Skeletal muscle tissue (tissue), 4 donors: Measurements from ENCODE around the gene RCC2. TPM values are rescaled to one million over a fixed set of nuclear protein-coding genes. Genes with fewer than 3 reads are reported as not detected.

ENCODE experiments used
- H3K27ac ChIP-seq: one replicate; pipeline ENCODE4 v1.7.0; 2013; ENCODE audit warnings: mild to moderate bottlenecking, low read depth, low read length, inconsistent platforms
- H3K27me3 ChIP-seq, 3 donors: one replicate each; pipeline ENCODE4 v1.7.0; 2013; ENCODE audit warnings: low read length in 3 of 3; ENCODE audit not compliant: control insufficient read depth in 3 of 3, insufficient read depth in 3 of 3
- H3K36me3 ChIP-seq, 3 donors: one replicate each; pipeline ENCODE4 v1.7.0; 2013; ENCODE audit warnings: low read length in 3 of 3; ENCODE audit not compliant: control insufficient read depth in 3 of 3, insufficient read depth in 3 of 3
- H3K4me1 ChIP-seq, 3 donors: one replicate each; pipeline ENCODE4 v1.7.0; 2013; ENCODE audit warnings: low read length in 3 of 3, mild to moderate bottlenecking in 3 of 3; ENCODE audit not compliant: control insufficient read depth in 3 of 3, insufficient read depth in 3 of 3
- H3K4me3 ChIP-seq, 3 donors: one replicate each; pipeline ENCODE4 v1.7.0; 2013; ENCODE audit warnings: low read length in 3 of 3
- H3K9ac ChIP-seq, 3 donors: one replicate each; pipeline ENCODE4 v1.7.0; 2013; ENCODE audit warnings: low read length in 3 of 3, mild to moderate bottlenecking in 3 of 3, moderate library complexity in 2 of 3, low read depth in 1 of 3
- H3K9me3 ChIP-seq, 3 donors: one replicate each; pipeline ENCODE4 v1.7.0; 2013; ENCODE audit warnings: low read length in 3 of 3; ENCODE audit not compliant: control insufficient read depth in 3 of 3
- total RNA-seq: library from RNA; depleted of rRNA; stranded (reverse); fragments of >200 nt; gene quantifications from one replicate; pipeline ENCODE4 v1.2.3, GENCODE V29; 2014
- donor health status: Osteomylitis.

RCC2 gene
- total RNA-seq, 1 donor from 2014 or later: 20.4 TPM

- no peak overlapping the region for H3K9ac ChIP-seq
- no peak overlapping the region for H3K27ac ChIP-seq
- H3K36me3 ChIP-seq: no peaks in the 10 kb centered on the region
- peaks cover 0 to 15% (median 12%) of the 10 kb centered on the region in 3 donors for H3K27me3 ChIP-seq
- H3K4me1 ChIP-seq: no peaks in the 10 kb centered on the region
- H3K4me3 ChIP-seq: no peak overlapping the region
- no peaks in the 10 kb centered on the region for H3K9me3 ChIP-seq
Observed at GRCh38 chr1:17392199-17392740, 47.2 kb downstream of the RCC2 start.

- H3K27me3 ChIP-seq: peaks cover 12 to 36% (median 33%) of the 10 kb centered on the region in 3 donors
- H3K4me1 ChIP-seq: no peaks in the 10 kb centered on the region
- H3K9me3 ChIP-seq: no peaks in the 10 kb centered on the region
- H3K9ac ChIP-seq: no peak overlapping the region
- no peak overlapping the region for H3K4me3 ChIP-seq
- H3K27ac ChIP-seq: no peak overlapping the region
- H3K36me3 ChIP-seq: no peaks in the 10 kb centered on the region
Observed at GRCh38 chr1:17381161-17381560, 58.3 kb downstream of the RCC2 start.

DNA sequence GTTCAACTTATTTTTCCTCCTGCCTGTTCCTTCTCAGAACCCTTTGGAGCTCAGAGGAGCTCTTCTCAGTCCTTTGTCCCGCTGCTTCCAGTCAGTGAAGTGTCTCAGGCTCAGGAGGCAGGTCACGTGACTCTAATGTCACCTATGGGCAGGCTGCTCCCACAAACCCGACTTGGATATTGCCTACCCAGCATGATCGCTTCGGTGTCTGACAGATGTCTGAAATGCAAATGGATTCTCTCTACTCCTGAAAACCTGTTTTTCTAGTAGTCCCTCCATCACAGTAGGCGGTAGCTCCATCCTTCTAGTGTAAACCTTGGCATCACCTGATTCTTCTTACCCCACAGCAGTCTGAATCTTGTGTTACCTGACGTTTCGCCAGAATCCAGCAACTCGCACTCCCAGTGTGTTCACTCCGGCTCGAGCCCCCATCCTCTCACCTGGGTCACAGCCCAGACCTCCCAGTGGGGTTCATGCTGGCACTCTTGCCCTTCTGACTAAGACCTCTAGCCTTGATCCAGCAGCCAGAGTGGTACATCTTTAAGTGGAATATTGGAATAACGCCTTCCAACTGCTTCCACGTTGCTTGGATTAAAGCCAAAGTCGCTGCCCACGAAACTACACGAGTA is 62.0 kb downstream of the RCC2 start:
- no peak overlapping the region for H3K9ac ChIP-seq
- no peaks in the 10 kb centered on the region for H3K36me3 ChIP-seq
- no peak overlapping the region for H3K27ac ChIP-seq
- H3K27me3 ChIP-seq: peaks cover 12 to 38% (median 33%) of the 10 kb centered on the region in 3 donors
- no peaks in the 10 kb centered on the region for H3K9me3 ChIP-seq
- H3K4me1 ChIP-seq: no peaks in the 10 kb centered on the region
- no peak overlapping the region for H3K4me3 ChIP-seq

DNA sequence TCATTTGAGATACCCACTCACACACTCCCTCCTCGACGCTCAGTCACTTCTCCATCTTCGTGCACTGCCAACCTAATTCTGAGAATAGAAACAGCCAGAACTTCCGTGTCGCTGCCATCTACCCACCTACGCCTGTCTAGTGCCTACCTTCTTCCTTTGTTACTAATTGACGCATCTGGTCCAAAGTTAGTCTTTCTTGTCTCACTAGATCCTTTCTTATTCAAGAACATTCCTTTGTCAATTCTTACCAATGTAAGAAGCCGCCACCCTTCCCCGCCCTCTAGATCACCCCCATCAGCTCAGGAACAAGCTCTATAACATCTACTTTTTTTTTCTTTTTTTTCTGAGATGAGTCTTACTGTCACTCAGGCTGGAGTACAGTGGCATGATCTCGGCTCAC is 63.8 kb downstream of the RCC2 start:
- no peaks in the 10 kb centered on the region for H3K9me3 ChIP-seq
- H3K4me3 ChIP-seq: no peak overlapping the region
- no peaks in the 10 kb centered on the region for H3K4me1 ChIP-seq
- no peak overlapping the region for H3K9ac ChIP-seq
- H3K27me3 ChIP-seq: peaks cover 12 to 43% (median 39%) of the 10 kb centered on the region in 3 donors
- no peaks in the 10 kb centered on the region for H3K36me3 ChIP-seq
- no peak overlapping the region for H3K27ac ChIP-seq

DNA sequence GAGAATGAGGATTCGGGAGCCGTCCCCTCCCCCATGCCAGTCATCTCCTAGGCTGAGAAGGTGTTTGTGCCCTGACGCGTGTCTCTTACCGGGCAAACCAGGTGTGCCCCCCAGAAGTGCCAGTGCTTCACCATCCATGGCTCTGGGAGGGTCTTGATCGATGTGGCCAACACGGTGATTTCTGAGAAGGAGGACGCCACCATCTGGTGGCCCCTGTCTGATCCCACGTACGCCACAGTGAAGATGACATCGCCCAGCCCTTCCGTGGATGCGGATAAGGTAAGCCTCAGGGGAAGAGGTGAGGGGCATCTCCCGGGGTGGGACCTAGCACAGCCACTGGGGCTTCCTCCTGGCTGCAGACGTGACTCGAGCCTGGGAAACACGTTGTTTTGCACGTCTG is 66.5 kb downstream of the RCC2 start:
- no peak overlapping the region for H3K4me3 ChIP-seq
- H3K27ac ChIP-seq: no peak overlapping the region
- no peak overlapping the region for H3K9ac ChIP-seq
- H3K27me3 ChIP-seq: peaks cover 8 to 41% (median 32%) of the 10 kb centered on the region in 3 donors
- H3K9me3 ChIP-seq: no peaks in the 10 kb centered on the region
- H3K36me3 ChIP-seq: no peaks in the 10 kb centered on the region
- H3K4me1 ChIP-seq: no peaks in the 10 kb centered on the region

GRCh38 chr1:17371896-17372295 is 67.6 kb downstream of the RCC2 start, which contains the start of gene PADI6:
Gene PADI6, plus strand, starts transcription at chr1:17372196. Its CDS starts 50 bp downstream, at chr1:17372246.
- H3K36me3 ChIP-seq: no peaks in the 10 kb centered on the region
- no peaks in the 10 kb centered on the region for H3K4me1 ChIP-seq
- no peak within 1 kb of the TSS for H3K4me3 ChIP-seq
- no peak within 1 kb of the TSS for H3K9ac ChIP-seq
- H3K27me3 ChIP-seq: peaks cover 5 to 36% (median 31%) of the 10 kb centered on the region in 3 donors
- no peaks in the 10 kb centered on the region for H3K9me3 ChIP-seq
- no peak within 1 kb of the TSS for H3K27ac ChIP-seq

- no peaks in the 10 kb centered on the region for H3K36me3 ChIP-seq
- H3K27me3 ChIP-seq: peaks cover 6 to 39% (median 35%) of the 10 kb centered on the region in 3 donors
- H3K27ac ChIP-seq: no peak overlapping the region
- no peaks in the 10 kb centered on the region for H3K4me1 ChIP-seq
- H3K9ac ChIP-seq: no peak overlapping the region
- H3K9me3 ChIP-seq: no peaks in the 10 kb centered on the region
- H3K4me3 ChIP-seq: no peak overlapping the region
Observed at GRCh38 chr1:17370618-17371017, 68.9 kb downstream of the RCC2 start.

GRCh38 chr1:17369466-17369865 is 70.0 kb downstream of the RCC2 start:
- no peaks in the 10 kb centered on the region for H3K4me1 ChIP-seq
- no peaks in the 10 kb centered on the region for H3K36me3 ChIP-seq
- H3K9ac ChIP-seq: no peak overlapping the region
- H3K9me3 ChIP-seq: peaks cover 0 to 1% (median 0%) of the 10 kb centered on the region in 3 donors
- no peak overlapping the region for H3K4me3 ChIP-seq
- peaks cover 6 to 38% (median 33%) of the 10 kb centered on the region in 3 donors for H3K27me3 ChIP-seq
- H3K27ac ChIP-seq: no peak overlapping the region

- H3K4me1 ChIP-seq: no peaks in the 10 kb centered on the region
- H3K36me3 ChIP-seq: no peaks in the 10 kb centered on the region
- no peak overlapping the region for H3K27ac ChIP-seq
- H3K9ac ChIP-seq: no peak overlapping the region
- no peak overlapping the region for H3K4me3 ChIP-seq
- peaks cover 0 to 4% (median 0%) of the 10 kb centered on the region in 3 donors for H3K9me3 ChIP-seq
- H3K27me3 ChIP-seq: peaks cover 16 to 36% (median 30%) of the 10 kb centered on the region in 3 donors
Observed at GRCh38 chr1:17365293-17365692, 74.2 kb downstream of the RCC2 start.

- Histone ChIP-seq H3K27ac (no peak overlapping the region), H3K9me3 (peaks cover 0 to 4% (median 0%) of the 10 kb centered on the region in 3 donors), H3K4me3 (no peak overlapping the region), H3K27me3 (peaks cover 16 to 39% (median 25%) of the 10 kb centered on the region in 3 donors), H3K9ac (no peak overlapping the region), H3K36me3 (no peaks in the 10 kb centered on the region), H3K4me1 (no peaks in the 10 kb centered on the region)
Observed at GRCh38 chr1:17363771-17364170, 75.7 kb downstream of the RCC2 start.
